SK-N-SH (cell line): ENCODE measurements around the gene CRYBG1.

Experiments
- GABPA ChIP-seq: IDR thresholded peaks from 2 replicates; pipeline ENCODE4 v1.4.0; 2012; ENCODE audit warnings: low read depth, mild to moderate bottlenecking
- POLR2AphosphoS5 ChIP-seq: IDR thresholded peaks from 2 replicates; pipeline ENCODE4 v1.6.1; 2012; ENCODE audit warnings: low read depth, low read length
- TF ChIP-seq, protein P1 (sequence below): fragments of 200-600 bp; sonication (generic); IDR thresholded peaks from 2 replicates; pipeline ENCODE4 v1.6.1; 2017; ENCODE audit warnings: antibody characterized with exemption, mild to moderate bottlenecking, moderate library complexity

DNA sequence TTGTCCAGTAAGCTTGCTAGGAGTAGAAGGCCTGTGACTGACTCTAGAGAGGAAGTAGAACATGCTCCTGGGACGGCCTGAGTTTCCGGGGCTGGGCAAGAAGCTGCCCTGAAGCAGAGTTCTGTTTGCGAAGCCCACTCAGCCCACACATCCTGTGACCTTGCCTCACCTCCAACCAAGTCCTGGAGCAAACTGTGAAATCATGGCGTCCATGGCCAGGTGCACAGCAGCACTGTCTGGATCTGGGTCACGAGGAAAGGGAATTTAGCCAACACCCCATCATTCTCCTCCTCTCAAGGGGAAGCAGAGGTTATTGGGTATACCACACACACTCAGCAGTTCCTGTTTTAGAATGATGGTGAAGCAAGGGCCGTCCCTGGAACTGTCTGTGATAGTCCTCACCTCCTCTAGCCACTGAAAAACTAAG lies 87.5 kb downstream of the CRYBG1 start:
- TF ChIP-seq, protein P1, sequence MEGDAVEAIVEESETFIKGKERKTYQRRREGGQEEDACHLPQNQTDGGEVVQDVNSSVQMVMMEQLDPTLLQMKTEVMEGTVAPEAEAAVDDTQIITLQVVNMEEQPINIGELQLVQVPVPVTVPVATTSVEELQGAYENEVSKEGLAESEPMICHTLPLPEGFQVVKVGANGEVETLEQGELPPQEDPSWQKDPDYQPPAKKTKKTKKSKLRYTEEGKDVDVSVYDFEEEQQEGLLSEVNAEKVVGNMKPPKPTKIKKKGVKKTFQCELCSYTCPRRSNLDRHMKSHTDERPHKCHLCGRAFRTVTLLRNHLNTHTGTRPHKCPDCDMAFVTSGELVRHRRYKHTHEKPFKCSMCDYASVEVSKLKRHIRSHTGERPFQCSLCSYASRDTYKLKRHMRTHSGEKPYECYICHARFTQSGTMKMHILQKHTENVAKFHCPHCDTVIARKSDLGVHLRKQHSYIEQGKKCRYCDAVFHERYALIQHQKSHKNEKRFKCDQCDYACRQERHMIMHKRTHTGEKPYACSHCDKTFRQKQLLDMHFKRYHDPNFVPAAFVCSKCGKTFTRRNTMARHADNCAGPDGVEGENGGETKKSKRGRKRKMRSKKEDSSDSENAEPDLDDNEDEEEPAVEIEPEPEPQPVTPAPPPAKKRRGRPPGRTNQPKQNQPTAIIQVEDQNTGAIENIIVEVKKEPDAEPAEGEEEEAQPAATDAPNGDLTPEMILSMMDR = no peak
- TF ChIP-seq GABPA (no peak), POLR2AphosphoS5 (no peak)
